H9 (cell line): Measurements from ENCODE around the gene APCDD1L. TPM values are rescaled to one million over a fixed set of nuclear protein-coding genes. Genes with fewer than 3 reads are reported as not detected.
"Not testable (repeated sequence)": the region's sequence is repeated elsewhere in the genome, so short reads cannot be mapped to it uniquely, and the experiment has no call there.

Source experiments
- DNase-seq: peaks from one replicate; pipeline ENCODE4 v3.0.0-alpha.2; 2017
- H2AFZ ChIP-seq: one replicate; pipeline ENCODE4 v1.6.1; 2013; ENCODE audit warnings: mild to moderate bottlenecking, low read length, control low read depth, moderate library complexity
- H2AK5ac ChIP-seq: 2 replicates; pipeline ENCODE4 v1.6.1; 2013; ENCODE audit warnings: low read length, control low read depth, mixed read lengths; ENCODE audit not compliant: insufficient read length
- H2BK120ac ChIP-seq: one replicate; pipeline ENCODE4 v1.6.1; 2013; ENCODE audit warnings: low read depth, mild to moderate bottlenecking, low read length, control low read depth, inconsistent platforms; ENCODE audit not compliant: poor library complexity, severe bottlenecking
- H2BK12ac ChIP-seq: 2 replicates; pipeline ENCODE4 v1.6.1; 2013; ENCODE audit warnings: low read length, control low read depth, mixed read lengths, low read depth; ENCODE audit not compliant: insufficient read length
- H2BK15ac ChIP-seq: 2 replicates; pipeline ENCODE4 v1.6.1; 2013; ENCODE audit warnings: low read depth, low read length, control low read depth
- H2BK20ac ChIP-seq: one replicate; pipeline ENCODE4 v1.6.1; 2013; ENCODE audit warnings: low read depth, mild to moderate bottlenecking, low read length, control low read depth, inconsistent platforms; ENCODE audit not compliant: poor library complexity, severe bottlenecking
- H2BK5ac ChIP-seq: 2 replicates; pipeline ENCODE4 v1.6.1; 2013; ENCODE audit warnings: low read length, control low read depth, mixed read lengths; ENCODE audit not compliant: insufficient read length
- H3K14ac ChIP-seq: 2 replicates; pipeline ENCODE4 v1.6.1; 2013; ENCODE audit warnings: low read length, control low read depth; ENCODE audit not compliant: insufficient read depth
- H3K18ac ChIP-seq: 2 replicates; pipeline ENCODE4 v1.6.1; 2013; ENCODE audit warnings: low read depth, mild to moderate bottlenecking, mixed read lengths, low read length, control low read depth; ENCODE audit not compliant: insufficient read length
- H3K23ac ChIP-seq: 2 replicates; pipeline ENCODE4 v1.6.1; 2013; ENCODE audit warnings: low read length, control low read depth, mixed read lengths, low read depth; ENCODE audit not compliant: insufficient read length
- H3K23me2 ChIP-seq: 2 replicates; pipeline ENCODE4 v1.6.1; 2013; ENCODE audit warnings: low read depth, mild to moderate bottlenecking, mixed read lengths, low read length, control low read depth; ENCODE audit not compliant: insufficient read length, poor library complexity, severe bottlenecking
- H3K27ac ChIP-seq: 2 replicates; pipeline ENCODE4 v1.5.1; 2013; ENCODE audit warnings: low read length, control low read depth, mixed read lengths, low read depth; ENCODE audit not compliant: insufficient read length
- H3K27me3 ChIP-seq: 2 replicates; pipeline ENCODE4 v1.6.1; 2013; ENCODE audit warnings: low read length, control low read depth, inconsistent platforms; ENCODE audit not compliant: insufficient read depth
- H3K4ac ChIP-seq: 2 replicates; pipeline ENCODE4 v1.6.1; 2013; ENCODE audit warnings: low read depth, mild to moderate bottlenecking, control low read depth, inconsistent platforms, low read length, moderate library complexity
- H3K4me1 ChIP-seq: 2 replicates; pipeline ENCODE4 v1.6.1; 2013; ENCODE audit warnings: low read length, control low read depth, inconsistent platforms; ENCODE audit not compliant: insufficient read depth
- H3K4me2 ChIP-seq: 2 replicates; pipeline ENCODE4 v1.6.1; 2013; ENCODE audit warnings: low read length, control low read depth, mixed read lengths; ENCODE audit not compliant: insufficient read length, insufficient read depth
- H3K56ac ChIP-seq: 2 replicates; pipeline ENCODE4 v1.6.1; 2013; ENCODE audit warnings: low read depth, mild to moderate bottlenecking, mixed read lengths, low read length, control low read depth; ENCODE audit not compliant: insufficient read length
- H3K79me1 ChIP-seq: 2 replicates; pipeline ENCODE4 v1.6.1; 2013; ENCODE audit warnings: low read depth, mild to moderate bottlenecking, moderate library complexity, low read length, control low read depth, inconsistent platforms; ENCODE audit not compliant: insufficient read depth, poor library complexity, severe bottlenecking
- H3K79me2 ChIP-seq: 2 replicates; pipeline ENCODE4 v1.6.1; 2013; ENCODE audit warnings: low read length, control low read depth, inconsistent platforms; ENCODE audit not compliant: insufficient read depth
- H3K9ac ChIP-seq: 2 replicates; pipeline ENCODE4 v1.6.1; 2013; ENCODE audit warnings: low read length, control low read depth, mixed read lengths; ENCODE audit not compliant: insufficient read length; ENCODE audit errors: extremely low read depth
- H3K9me3 ChIP-seq: one replicate; pipeline ENCODE4 v1.6.1; 2013; ENCODE audit warnings: low read depth, low read length, inconsistent platforms; ENCODE audit not compliant: control insufficient read depth
- H3T11ph ChIP-seq: one replicate; pipeline ENCODE4 v1.6.1; 2013; ENCODE audit warnings: mild to moderate bottlenecking, low read length, control low read depth, inconsistent platforms
- H4K20me1 ChIP-seq: one replicate; pipeline ENCODE4 v1.6.1; 2013; ENCODE audit not compliant: control insufficient read depth, insufficient read length, insufficient read depth
- H4K5ac ChIP-seq: 2 replicates; pipeline ENCODE4 v1.6.1; 2013; ENCODE audit warnings: low read depth, mild to moderate bottlenecking, mixed read lengths, low read length, control low read depth; ENCODE audit not compliant: insufficient read length
- H4K8ac ChIP-seq: replicated peaks from 2 replicates; pipeline ENCODE4 v1.6.1; 2013; ENCODE audit warnings: low read length, control low read depth, mixed read lengths, low read depth; ENCODE audit not compliant: insufficient read length
- H4K91ac ChIP-seq: 2 replicates; pipeline ENCODE4 v1.6.1; 2013; ENCODE audit warnings: low read depth, mild to moderate bottlenecking, moderate library complexity, mixed read lengths, low read length, control low read depth; ENCODE audit not compliant: insufficient read length
- H3K27ac Mint-ChIP-seq, 3 experiments: 2 replicates in 2 of 3; 3 replicates in 1 of 3; pipeline ENCODE4 v1.8.0; 2020 to 2021; ENCODE audit warnings: mixed read lengths in 3 of 3, mild to moderate bottlenecking in 1 of 3, moderate library complexity in 1 of 3
- H3K27me3 Mint-ChIP-seq: 2 replicates; pipeline ENCODE4 v1.8.0; 2021; ENCODE audit warnings: low read depth, mild to moderate bottlenecking, moderate library complexity, mixed read lengths
- H3K36me3 Mint-ChIP-seq, 3 experiments: 2 replicates in 2 of 3; 3 replicates in 1 of 3; pipeline ENCODE4 v1.8.0; 2020 to 2021; ENCODE audit warnings: low read depth in 3 of 3, mixed read lengths in 3 of 3; ENCODE audit not compliant: insufficient read depth in 1 of 3
- H3K4me1 Mint-ChIP-seq, 2 experiments: 2 replicates each; pipeline ENCODE4 v1.8.0; 2020; ENCODE audit warnings: mixed read lengths in 2 of 2
- H3K4me3 Mint-ChIP-seq, 2 experiments: 2 replicates in 1 of 2; 3 replicates in 1 of 2; pipeline ENCODE4 v1.8.0; 2020 to 2021; ENCODE audit warnings: mild to moderate bottlenecking in 2 of 2, mixed read lengths in 2 of 2, moderate library complexity in 1 of 2
- H3K9me3 Mint-ChIP-seq, 2 experiments: 2 replicates in 1 of 2; 3 replicates in 1 of 2; pipeline ENCODE4 v1.8.0; 2020; ENCODE audit warnings: mild to moderate bottlenecking in 2 of 2, mixed read lengths in 2 of 2, moderate library complexity in 1 of 2
- WGBS: extraction: QIAGEN DNeasy Blood & Tissue Kit; methylation state at CpG from one replicate; pipeline ENCODE4 v1.1.7; 2013; ENCODE audit warnings: missing lambda C conversion rate, low lambda C conversion rate, mixed read lengths; ENCODE audit not compliant: insufficient read length; ENCODE audit errors: extremely low coverage; 5-methylcytosine and 5-hydroxymethylcytosine counted together
- total RNA-seq: library from RNA; stranded (reverse); gene quantifications from 2 replicates; pipeline ENCODE4 v1.2.1, GENCODE V29; 2021

APCDD1L gene
- total RNA-seq, 1 experiment from 2014 or later: 0.68 TPM

DNA sequence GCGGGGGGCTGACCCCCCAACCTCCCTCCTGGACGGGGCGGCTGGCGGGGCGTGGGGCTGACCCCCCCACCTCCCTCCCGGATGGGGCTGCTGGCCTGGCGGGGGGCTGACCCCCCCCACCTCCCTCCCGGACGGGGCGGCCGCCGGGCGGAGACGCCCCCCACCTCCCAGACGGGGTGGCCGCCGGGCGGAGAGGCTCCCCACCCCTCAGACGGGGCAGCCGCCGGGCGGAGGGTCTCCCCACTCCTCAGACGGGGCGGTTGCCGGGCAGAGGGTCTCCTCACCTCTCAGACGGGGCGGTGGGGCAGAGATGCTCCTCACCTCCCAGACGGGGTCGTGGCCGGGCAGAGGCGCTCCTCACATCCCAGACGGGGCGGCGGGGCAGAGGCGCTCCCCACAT lies 101.0 kb downstream of the APCDD1L start:
- H4K5ac ChIP-seq, H3K9ac ChIP-seq, H3K23me2 ChIP-seq, H3K79me1 ChIP-seq, DNase-seq, H2BK15ac ChIP-seq, H2AK5ac ChIP-seq, H3K4ac ChIP-seq, H2BK120ac ChIP-seq, H3T11ph ChIP-seq, H3K27ac Mint-ChIP-seq, H3K4me3 Mint-ChIP-seq, H3K56ac ChIP-seq, H3K9me3 ChIP-seq, H3K18ac ChIP-seq, H3K79me2 ChIP-seq, H2BK5ac ChIP-seq, H4K20me1 ChIP-seq, H3K23ac ChIP-seq, H4K91ac ChIP-seq, H2AFZ ChIP-seq, H3K4me1 ChIP-seq, H2BK12ac ChIP-seq, H2BK20ac ChIP-seq, H3K4me2 ChIP-seq, H3K14ac ChIP-seq, H4K8ac ChIP-seq, H3K27ac ChIP-seq, H3K27me3 Mint-ChIP-seq, H3K27me3 ChIP-seq: not testable (repeated sequence)
- Mint-ChIP-seq H3K9me3 (peaks cover 6 to 16% of the 10 kb centered on the region in 2 experiments), H3K4me1 (peaks cover 40 to 48% of the 10 kb centered on the region in 2 experiments), H3K36me3 (peaks cover 14 to 26% (median 16%) of the 10 kb centered on the region in 3 experiments)
- no CpG with 5 or more reads among the region's 35 CpGs for WGBS

Other genes with a start within 250 kb of the APCDD1L start
- gene RAB22A, start 205.7 kb downstream of the APCDD1L start, total RNA-seq: 5.7 and 6.3 TPM in 2 replicates
- 64.7 and 65.1 TPM in 2 replicates for gene VAPB, start 126.2 kb downstream of the APCDD1L start, total RNA-seq
- gene STX16, start 135.9 kb upstream of the APCDD1L start, total RNA-seq: 81.4 and 87.8 TPM in 2 replicates
- gene NPEPL1, start 177.4 kb upstream of the APCDD1L start, total RNA-seq: 31.1 TPM in 2 replicates